Ovary (tissue), 9 donors: ENCODE data around the gene NEDD9. TPM values are rescaled to one million over a fixed set of nuclear protein-coding genes. Genes with fewer than 3 reads are reported as not detected.

Experiments used
- DNase-seq, 5 donors: peaks; one replicate each; pipeline ENCODE4 v3.0.0-alpha.2; 2019 to 2020
- H3K27ac ChIP-seq, 2 donors: fragments of 200-600 bp; one replicate each; pipeline versions ENCODE4 v1.5.1 to v1.8.0; 2019 to 2022
- H3K27me3 ChIP-seq: fragments of 200-600 bp; one replicate; pipeline ENCODE4 v1.8.0; 2022
- H3K36me3 ChIP-seq: fragments of 200-600 bp; sonication (generic); one replicate; pipeline ENCODE4 v1.5.1; 2019
- H3K4me1 ChIP-seq: one replicate; pipeline ENCODE4 v1.8.1; 2013; ENCODE audit warnings: mild to moderate bottlenecking, moderate library complexity; ENCODE audit not compliant: insufficient read depth
- H3K4me3 ChIP-seq: fragments of 200-600 bp; sonication (generic); one replicate; pipeline ENCODE4 v1.5.1; 2017
- H3K9me3 ChIP-seq, 2 donors: fragments of 200-600 bp in 1 of 2; sonication (generic) in 1 of 2; one replicate each; pipeline versions ENCODE4 v1.5.1 to v1.8.1; 2013 to 2019; ENCODE audit warnings: mild to moderate bottlenecking in 1 of 2, moderate library complexity in 1 of 2
- CTCF ChIP-seq, 3 donors: fragments of 450-650 bp in 2 of 3; fragments of 200-600 bp in 1 of 3; IDR thresholded peaks; one replicate each; pipeline versions ENCODE4 v1.5.1 to v1.8.0; 2016 to 2022; ENCODE audit warnings: antibody characterized with exemption in 3 of 3, mild to moderate bottlenecking in 1 of 3
- EP300 ChIP-seq: sonication (generic); formaldehyde crosslinking; IDR thresholded peaks from one replicate; pipeline ENCODE4 v1.6.1; 2017; ENCODE audit warnings: antibody characterized with exemption
- POLR2A ChIP-seq: fragments of 450-650 bp; IDR thresholded peaks from one replicate; pipeline ENCODE4 v1.6.1; 2017; ENCODE audit warnings: antibody characterized with exemption, mild to moderate bottlenecking, moderate library complexity
- WGBS, 3 donors: extraction: QIAGEN DNeasy Blood & Tissue Kit in 1 of 3; methylation state at CpG; one replicate each; pipeline versions ENCODE4 v1.1.5 to v1.1.7; 2013 to 2017; 5-methylcytosine and 5-hydroxymethylcytosine counted together
- intact Hi-C, 4 donors: fragments of 100-400 bp; cut with DNase I; formaldehyde crosslinking; loops; one replicate each; pipeline versions ENCODE4 v1.11.0 to v1.15.1; 2022 to 2023
- polyA plus RNA-seq, 2 donors: library from polyadenylated mRNA; stranded (reverse); fragments of 200-250 nt in 1 of 2; fragments of 350-450 nt in 1 of 2; fragmentation: Illumina TruSeq in 1 of 2; extraction: RNeasy Lipid Tissue Mini Kit (QIAGEN cat#74804) in 1 of 2; gene quantifications; one replicate each; pipeline ENCODE4 v1.2.3, GENCODE V29; 2013 to 2014
- total RNA-seq, 7 donors: library from RNA; depleted of rRNA in 2 of 7; stranded (reverse); fragments of >200 nt in 2 of 7; fragmentation: NEBNext Ultra II Directional in 3 of 7; extraction: Animal tissue kit (Norgen Biotek cat#: 25700) in 3 of 7; gene quantifications; one replicate each; pipeline versions ENCODE4 v1.1.0 to v1.2.4, GENCODE V29; 2016 to 2023
- donor health status: DM: no; HTN: no; CAD: no; lungs with moderate emphysema.
- donor health status: DM: no; HTN: no; CAD: no.
- donor health status: Bipolar disorder and iron deficiency.
- donor health status: DM: yes; HTN: yes; CAD: no.
- donor health status: DM: no; HTN: no; CAD: no.
- donor health status: DM: yes; HTN: yes; CAD: no.

Gene NEDD9
- total and polyA plus RNA-seq, 9 donors: 5.0 to 49.4 (median 13.7) TPM

DNA sequence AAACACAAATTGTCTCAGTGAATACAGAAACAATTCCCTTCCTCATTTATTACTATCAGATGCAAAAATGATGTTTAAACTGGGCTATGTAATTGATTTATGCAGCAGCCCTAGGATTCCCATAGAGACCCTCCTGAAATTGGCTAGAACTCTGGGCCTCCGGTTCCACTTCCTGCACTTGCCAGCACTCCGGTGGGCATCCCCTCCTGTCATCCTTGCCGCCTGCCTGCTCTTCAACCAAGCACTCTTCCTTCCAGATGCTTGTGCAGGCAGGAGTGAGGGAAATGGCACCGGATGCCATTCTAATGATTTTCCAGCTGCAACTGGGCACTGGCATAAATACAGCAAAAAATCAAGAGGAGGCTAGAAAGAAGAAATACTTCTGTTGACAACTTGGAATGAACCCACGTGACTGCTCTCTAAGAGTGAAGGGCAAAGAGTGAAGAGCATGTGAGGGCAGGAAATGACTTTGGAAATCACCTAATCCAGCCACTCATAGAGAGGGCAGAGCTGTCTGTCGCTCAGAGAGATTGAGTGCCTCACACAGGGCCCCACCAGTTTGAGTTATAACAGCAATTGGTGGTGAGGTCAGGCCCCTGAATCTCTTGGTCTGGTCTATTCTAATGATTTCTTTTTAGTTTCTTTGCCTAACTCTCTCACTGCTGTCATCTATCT is 3.7 kb upstream of the NEDD9 start:
- no peaks in the 10 kb centered on the region for H3K27me3 ChIP-seq
- TF ChIP-seq EP300: no peak
- TF ChIP-seq CTCF (IDR thresholded peaks at IDR 0.05): no peak
- TF ChIP-seq POLR2A: no peak
- no peak overlapping the region for H3K27ac ChIP-seq
- no peaks in the 10 kb centered on the region for H3K4me1 ChIP-seq
- WGBS, 3 donors: 62 to 71% (median 67%) methylated on average over 6 of the region's 6 CpGs
- H3K9me3 ChIP-seq: no peaks in the 10 kb centered on the region
- DNase-seq: no peak
- H3K4me3 ChIP-seq: no peak overlapping the region
- intact Hi-C loops: no loop called here
- H3K36me3 ChIP-seq: no peaks in the 10 kb centered on the region

DNA sequence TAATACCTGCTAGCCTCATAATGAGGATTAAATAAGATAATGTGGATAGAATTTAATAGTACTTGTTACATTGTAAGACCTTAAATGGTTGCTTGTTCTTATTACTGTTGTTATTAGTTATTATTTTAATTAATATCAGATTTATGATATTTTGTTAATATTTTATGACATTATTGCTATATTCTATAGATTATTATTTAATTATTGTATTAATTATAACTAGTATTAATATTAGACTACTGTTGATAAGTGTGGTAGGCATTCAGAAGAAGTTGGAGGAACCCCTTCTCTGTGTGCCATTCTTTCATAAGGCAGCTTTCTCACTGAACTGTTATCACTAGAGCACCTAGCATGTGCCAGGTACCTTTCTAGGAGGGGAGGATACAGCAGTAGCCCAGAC is 2.6 kb upstream of the NEDD9 start:
- H3K27ac ChIP-seq: no peak overlapping the region
- no peaks in the 10 kb centered on the region for H3K9me3 ChIP-seq
- DNase-seq: no peak
- no peaks in the 10 kb centered on the region for H3K27me3 ChIP-seq
- intact Hi-C loops: no loop called here
- H3K36me3 ChIP-seq: no peaks in the 10 kb centered on the region
- TF ChIP-seq CTCF (IDR thresholded peaks at IDR 0.05) (no peak), POLR2A (no peak), EP300 (no peak)
- no peaks in the 10 kb centered on the region for H3K4me1 ChIP-seq
- H3K4me3 ChIP-seq: no peak overlapping the region

DNA sequence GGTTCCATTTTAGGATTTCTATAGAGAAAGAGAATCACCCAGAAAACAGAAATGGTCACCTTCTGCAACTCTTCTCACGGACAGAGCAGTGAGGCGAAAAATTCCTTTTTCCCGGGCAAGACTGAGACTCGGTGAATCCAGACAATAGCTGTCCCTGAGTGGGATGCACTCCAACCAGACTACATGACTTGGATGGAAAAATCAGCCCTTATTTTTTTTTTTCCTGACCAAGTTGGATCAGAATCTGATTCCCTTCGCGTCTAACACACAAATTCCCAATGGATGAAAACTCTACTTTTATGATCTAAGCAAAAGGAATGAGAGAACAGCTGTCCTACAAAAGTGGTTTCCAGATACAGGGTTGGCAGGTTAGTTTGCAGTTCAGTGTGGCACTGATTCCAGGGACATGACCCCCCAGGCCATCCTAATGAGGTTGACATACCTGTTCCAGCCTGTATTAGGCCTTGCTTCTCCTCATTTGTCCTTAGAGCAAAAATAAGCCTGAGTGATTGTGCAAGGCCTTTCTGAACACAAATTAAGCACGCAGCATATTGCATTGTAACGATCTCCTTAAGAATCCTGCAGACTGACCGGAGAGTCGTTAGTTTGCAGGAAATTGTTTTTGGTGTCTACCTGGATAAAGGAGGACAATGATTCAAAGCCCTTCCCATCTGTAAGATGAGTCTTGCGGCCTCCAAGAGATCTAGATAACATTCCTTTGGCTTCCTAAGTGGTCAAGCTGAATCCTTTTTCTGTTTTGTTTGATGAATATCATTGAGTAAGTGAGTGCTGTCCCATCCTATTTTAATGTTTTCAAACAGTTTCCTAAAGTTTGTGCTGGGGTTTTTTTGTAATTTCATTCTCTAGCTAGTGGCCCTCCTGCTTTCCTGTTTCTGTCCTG is 1.5 kb upstream of the NEDD9 start:
- TF ChIP-seq EP300: no peak
- no peak for TF ChIP-seq POLR2A
- no peak for TF ChIP-seq CTCF (IDR thresholded peaks at IDR 0.05)
- no peak for DNase-seq
- Histone ChIP-seq H3K27ac (no peak overlapping the region), H3K36me3 (no peaks in the 10 kb centered on the region), H3K27me3 (no peaks in the 10 kb centered on the region), H3K4me1 (peaks cover 4% of the 10 kb centered on the region), H3K4me3 (no peak overlapping the region), H3K9me3 (no peaks in the 10 kb centered on the region)
- intact Hi-C loops: no loop called here
- WGBS, 3 donors: 81 to 92% (median 83%) methylated on average over 11 of the region's 11 CpGs

GRCh38 chr6:11232770-11233626 is 530 bp upstream of the NEDD9 start:
- intact Hi-C loops: no loop called here
- WGBS, 3 donors: 15 to 18% (median 17%) methylated on average over 23 of the region's 23 CpGs
- Histone ChIP-seq H3K4me1 (peaks cover 4% of the 10 kb centered on the region), H3K27me3 (no peaks in the 10 kb centered on the region), H3K4me3 (peak overlapping the region; percentile 51), H3K36me3 (no peaks in the 10 kb centered on the region), H3K27ac (peak overlapping the region; percentile 23 to 77), H3K9me3 (no peaks in the 10 kb centered on the region)
- no peak for TF ChIP-seq POLR2A
- no peak for TF ChIP-seq CTCF (IDR thresholded peaks at IDR 0.05)
- no peak for TF ChIP-seq EP300
- DNase-seq: peak in 2 of 5 donors; percentile 15 to 27
